NB4 (cell line): ENCODE measurements around the gene INO80B.

ENCODE experiments used
- DNase-seq: peaks from one replicate; pipeline ENCODE4 v3.0.0; 2010; ENCODE audit warnings: low read depth
- H3K4me3 ChIP-seq: one replicate; pipeline ENCODE4 v1.5.1; 2011; ENCODE audit warnings: mild to moderate bottlenecking, low read depth, low read length, moderate library complexity
- CTCF ChIP-seq: IDR thresholded peaks from one replicate; pipeline ENCODE4 v1.5.1; 2012; ENCODE audit warnings: low read depth, low read length
- MYC ChIP-seq: IDR thresholded peaks from 2 replicates; pipeline ENCODE4 v1.6.1; 2011; ENCODE audit warnings: low read depth, low read length
- POLR2A ChIP-seq: IDR thresholded peaks from 2 replicates; pipeline ENCODE4 v1.6.1; 2011; ENCODE audit warnings: mild to moderate bottlenecking; ENCODE audit not compliant: insufficient read length; ENCODE audit errors: extremely low read depth
- TF ChIP-seq, protein P1 (sequence below): IDR thresholded peaks from 2 replicates; pipeline ENCODE4 v1.6.1; 2011; ENCODE audit warnings: low read depth, low read length

INO80B gene

GRCh38 chr2:74423231-74424095, 31.4 kb upstream of the INO80B start:
- no peak overlapping the region for H3K4me3 ChIP-seq
- no peak for DNase-seq
- TF ChIP-seq, protein P1, sequence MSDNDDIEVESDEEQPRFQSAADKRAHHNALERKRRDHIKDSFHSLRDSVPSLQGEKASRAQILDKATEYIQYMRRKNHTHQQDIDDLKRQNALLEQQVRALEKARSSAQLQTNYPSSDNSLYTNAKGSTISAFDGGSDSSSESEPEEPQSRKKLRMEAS, result no peak
- no peak for TF ChIP-seq POLR2A
- no peak for TF ChIP-seq MYC
- no peak for TF ChIP-seq CTCF

- no peak for DNase-seq
- TF ChIP-seq CTCF (no peak), POLR2A (no peak), MYC (no peak)
- TF ChIP-seq, protein P1, result no peak
- no peak overlapping the region for H3K4me3 ChIP-seq
Observed at GRCh38 chr2:74424139-74424992, 30.5 kb upstream of the INO80B start.

GRCh38 chr2:74424995-74425406, 29.9 kb upstream of the INO80B start:
- TF ChIP-seq CTCF, result no peak
- TF ChIP-seq, protein P1, result no peak
- TF ChIP-seq MYC, result no peak
- TF ChIP-seq POLR2A, result no peak

GRCh38 chr2:74425523-74425922, 29.4 kb upstream of the INO80B start:
- H3K4me3 ChIP-seq, result no peak overlapping the region
- TF ChIP-seq, protein P1, result no peak
- no peak for DNase-seq

More at GRCh38 chr2:74424995-74425406, 29.9 kb upstream of the INO80B start:
- DNase-seq, result no peak
- H3K4me3 ChIP-seq, result no peak overlapping the region

DNA sequence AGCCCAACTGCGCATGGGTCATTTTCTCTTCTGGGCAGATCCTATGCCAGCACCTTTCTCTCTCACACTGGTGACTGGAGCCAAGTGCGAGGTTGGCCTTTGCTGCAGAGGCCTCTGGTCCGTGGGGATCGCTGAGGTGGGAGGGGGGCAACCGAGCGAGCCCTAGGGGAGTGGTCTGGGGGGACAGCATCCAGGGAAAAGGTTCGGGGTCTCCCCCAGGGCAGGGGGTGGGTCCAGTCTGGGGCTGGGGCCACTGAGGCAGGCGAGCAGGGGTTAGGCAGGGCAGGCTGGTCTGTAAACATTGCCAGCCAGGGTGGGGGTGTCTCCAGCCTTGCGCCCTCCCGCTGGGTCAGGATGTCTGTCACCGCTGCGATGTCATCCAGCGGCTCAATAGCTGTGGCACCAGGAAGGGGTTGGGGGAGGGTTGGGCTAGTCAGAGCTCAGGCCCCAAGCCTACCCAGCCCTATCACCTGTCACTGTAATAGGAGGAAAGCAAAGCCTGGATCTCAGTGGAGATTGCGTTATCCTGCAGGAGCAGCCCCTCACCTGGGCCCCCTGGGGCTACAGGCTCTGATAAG, 28.6 kb upstream of the INO80B start:
- TF ChIP-seq POLR2A (no peak), CTCF (no peak), MYC (no peak)
- H3K4me3 ChIP-seq, result no peak overlapping the region
- DNase-seq, result no peak

DNA sequence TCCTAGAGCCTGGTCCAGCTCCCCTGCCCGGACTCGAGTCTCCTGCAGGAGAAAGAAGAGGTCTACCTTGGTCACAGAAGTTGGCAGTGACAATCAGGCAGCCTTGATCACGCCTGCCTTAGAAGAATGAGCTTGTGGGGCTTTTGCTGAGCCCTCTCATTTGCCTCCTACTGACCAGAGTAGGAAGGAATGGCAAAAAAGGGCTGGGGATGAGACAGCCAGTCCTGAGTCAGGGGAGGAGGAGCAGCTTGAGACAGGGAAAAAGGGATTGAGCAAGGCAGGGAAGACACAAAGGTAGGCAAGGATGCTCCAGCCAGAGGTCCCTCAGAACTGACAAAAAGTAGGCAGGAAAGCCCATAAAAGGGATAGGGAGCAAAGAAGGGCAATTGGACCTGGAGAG, 27.3 kb upstream of the INO80B start:
- DNase-seq, result no peak
- TF ChIP-seq, protein P1, result no peak
- TF ChIP-seq POLR2A (no peak), MYC (no peak), CTCF (no peak)
- H3K4me3 ChIP-seq, result no peak overlapping the region
